Trophoblast cell (in vitro differentiated cells and primary cell): Measurements from ENCODE around the gene ANKRD28. TPM values are rescaled to one million over a fixed set of nuclear protein-coding genes. Genes with fewer than 3 reads are reported as not detected.
A peak's percentile ranks its signal among the peaks of the same experiment; 100 is the strongest.

ENCODE experiments used
- DNase-seq, 2 donors: peaks; one replicate each; pipeline ENCODE4 v3.0.0-alpha.2; 2016
- H2AFZ ChIP-seq: 2 replicates; pipeline ENCODE4 v1.6.1; 2013; ENCODE audit warnings: low read length, moderate library complexity, mild to moderate bottlenecking; ENCODE audit not compliant: insufficient read depth, poor library complexity
- H2AK5ac ChIP-seq: 2 replicates; pipeline ENCODE4 v1.6.1; 2013; ENCODE audit warnings: mild to moderate bottlenecking, low read length
- H2BK120ac ChIP-seq: 2 replicates; pipeline ENCODE4 v1.6.1; 2013; ENCODE audit warnings: low read length, mild to moderate bottlenecking, moderate library complexity; ENCODE audit not compliant: insufficient read depth, poor library complexity
- H2BK12ac ChIP-seq: 2 replicates; pipeline ENCODE4 v1.6.1; 2013; ENCODE audit warnings: mild to moderate bottlenecking, low read length, moderate library complexity
- H2BK5ac ChIP-seq: 2 replicates; pipeline ENCODE4 v1.6.1; 2013; ENCODE audit warnings: low read length, low read depth, moderate library complexity, mild to moderate bottlenecking; ENCODE audit not compliant: poor library complexity
- H3K14ac ChIP-seq: 2 replicates; pipeline ENCODE4 v1.6.1; 2013; ENCODE audit warnings: mild to moderate bottlenecking, low read length
- H3K18ac ChIP-seq: 2 replicates; pipeline ENCODE4 v1.6.1; 2013; ENCODE audit warnings: mild to moderate bottlenecking, low read length
- H3K23ac ChIP-seq: 2 replicates; pipeline ENCODE4 v1.6.1; 2013; ENCODE audit warnings: low read length
- H3K27ac ChIP-seq: 2 replicates; pipeline ENCODE4 v1.5.1; 2013; ENCODE audit warnings: low read depth, mild to moderate bottlenecking, inconsistent platforms, low read length, moderate library complexity
- H3K27me3 ChIP-seq: 2 replicates; pipeline ENCODE4 v1.6.1; 2013; ENCODE audit warnings: inconsistent platforms, mild to moderate bottlenecking, low read length, moderate library complexity; ENCODE audit not compliant: insufficient read depth
- H3K36me3 ChIP-seq, 2 experiments: 1 replicate in 1 of 2; 2 replicates in 1 of 2; pipeline ENCODE4 v1.6.1; 2013; ENCODE audit warnings: low read length in 2 of 2, mild to moderate bottlenecking in 2 of 2, moderate library complexity in 1 of 2; ENCODE audit not compliant: insufficient read depth in 2 of 2, control insufficient read depth in 1 of 2
- H3K4ac ChIP-seq: 2 replicates; pipeline ENCODE4 v1.6.1; 2013; ENCODE audit warnings: low read depth, mild to moderate bottlenecking, low read length, moderate library complexity
- H3K4me1 ChIP-seq, 2 experiments: 1 replicate in 1 of 2; 2 replicates in 1 of 2; pipeline ENCODE4 v1.6.1; 2013; ENCODE audit warnings: low read length in 2 of 2, mild to moderate bottlenecking in 2 of 2, moderate library complexity in 1 of 2; ENCODE audit not compliant: insufficient read depth in 2 of 2, control insufficient read depth in 1 of 2
- H3K4me2 ChIP-seq: 2 replicates; pipeline ENCODE4 v1.6.1; 2013; ENCODE audit warnings: inconsistent platforms, mild to moderate bottlenecking, low read length, moderate library complexity
- H3K4me3 ChIP-seq: 2 replicates; pipeline ENCODE4 v1.5.1; 2013; ENCODE audit warnings: mild to moderate bottlenecking, low read depth, low read length, inconsistent platforms
- H3K79me1 ChIP-seq: one replicate; pipeline ENCODE4 v1.6.1; 2013; ENCODE audit warnings: low read length
- H3K79me2 ChIP-seq: 2 replicates; pipeline ENCODE4 v1.6.1; 2013; ENCODE audit warnings: low read length, mild to moderate bottlenecking; ENCODE audit not compliant: control insufficient read depth, insufficient read depth, poor library complexity
- H3K9ac ChIP-seq: 2 replicates; pipeline ENCODE4 v1.6.1; 2013; ENCODE audit warnings: mild to moderate bottlenecking, low read length
- H3K9me3 ChIP-seq: 2 replicates; pipeline ENCODE4 v1.6.1; 2013; ENCODE audit warnings: low read depth, mild to moderate bottlenecking, control low read depth, inconsistent platforms, low read length; ENCODE audit not compliant: insufficient read depth
- H4K12ac ChIP-seq: 2 replicates; pipeline ENCODE4 v1.6.1; 2013; ENCODE audit warnings: low read depth, mild to moderate bottlenecking, low read length, moderate library complexity
- H4K8ac ChIP-seq: 2 replicates; pipeline ENCODE4 v1.6.1; 2013; ENCODE audit warnings: low read depth, mild to moderate bottlenecking, low read length, moderate library complexity
- H4K91ac ChIP-seq: one replicate; pipeline ENCODE4 v1.6.1; 2013; ENCODE audit warnings: low read depth, mild to moderate bottlenecking, low read length, moderate library complexity
- WGBS: extraction: QIAGEN DNeasy Blood & Tissue Kit; methylation state at CpG from one replicate; pipeline ENCODE4 v1.1.7; 2013; ENCODE audit warnings: missing lambda C conversion rate; ENCODE audit not compliant: insufficient read length, insufficient coverage; ENCODE audit errors: extremely low coverage; 5-methylcytosine and 5-hydroxymethylcytosine counted together
- polyA plus RNA-seq: library from polyadenylated mRNA; stranded (reverse); fragments of 200-250 nt; gene quantifications from 2 replicates; pipeline ENCODE4 v1.2.3, GENCODE V29; 2013

The ANKRD28 gene
- 9.4 and 9.7 TPM in 2 replicates for polyA plus RNA-seq

DNA sequence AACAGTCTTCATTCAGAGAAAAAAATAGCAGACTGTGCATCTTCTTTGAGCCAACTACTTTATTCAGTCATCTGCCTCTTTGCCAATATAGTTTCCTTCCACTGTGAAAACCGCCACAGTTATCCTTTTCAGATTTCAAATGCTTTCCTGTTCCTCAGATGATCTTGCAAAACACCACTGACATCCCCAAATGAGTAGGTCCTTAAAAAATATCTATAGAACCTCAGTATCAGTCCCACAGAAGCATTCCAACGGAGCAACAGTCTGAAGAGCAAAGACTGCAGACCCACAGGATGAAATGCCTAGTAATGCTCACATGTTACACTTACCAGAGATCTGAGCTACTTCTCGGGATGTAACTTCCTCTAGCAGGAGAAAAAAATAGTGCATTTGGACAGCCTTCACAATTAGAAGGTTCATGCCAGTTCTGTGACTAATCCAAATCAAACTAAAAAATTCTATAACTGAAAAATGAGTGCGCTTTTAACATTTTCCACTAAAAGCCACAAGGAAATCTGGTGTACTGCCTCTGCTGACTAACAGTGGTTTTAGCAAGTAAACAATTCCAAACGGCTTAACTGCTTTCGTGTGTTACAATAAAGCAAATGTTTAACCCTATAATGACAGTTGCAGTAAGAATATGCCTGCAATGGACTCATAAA, at the start of gene ANKRD28:
ANKRD28 (minus strand) TSS at position 338 of the 662 bp plus-strand sequence. CDS start 1,458 bp downstream, outside the sequence.
- H3K4me1 ChIP-seq, result no peaks in the 10 kb centered on the region
- H3K18ac ChIP-seq, result no peak within 1 kb of the TSS
- no peak within 1 kb of the TSS for H3K4me3 ChIP-seq
- H3K36me3 ChIP-seq, result no peaks in the 10 kb centered on the region
- no peak within 1 kb of the TSS for H3K14ac ChIP-seq
- H2AK5ac ChIP-seq, result no peak within 1 kb of the TSS
- H3K27ac ChIP-seq, result peak within 1 kb of the TSS; percentile 63
- no peak within 1 kb of the TSS for H4K12ac ChIP-seq
- no peaks in the 10 kb centered on the region for H3K79me2 ChIP-seq
- H3K9me3 ChIP-seq, result no peaks in the 10 kb centered on the region
- DNase-seq, result peak; percentile 20 to 49
- H2BK120ac ChIP-seq, result no peak within 1 kb of the TSS
- no peak within 1 kb of the TSS for H2AFZ ChIP-seq
- H4K8ac ChIP-seq, result no peak within 1 kb of the TSS
- peak within 1 kb of the TSS; percentile 57 for H3K4me2 ChIP-seq
- WGBS, result no CpG with 5 or more reads among the region's 6 CpGs
- H3K9ac ChIP-seq, result no peak within 1 kb of the TSS
- H2BK12ac ChIP-seq, result no peak within 1 kb of the TSS
- no peak within 1 kb of the TSS for H4K91ac ChIP-seq
- H2BK5ac ChIP-seq, result no peak within 1 kb of the TSS
- H3K23ac ChIP-seq, result no peak within 1 kb of the TSS
- no peaks in the 10 kb centered on the region for H3K27me3 ChIP-seq
- no peaks in the 10 kb centered on the region for H3K79me1 ChIP-seq
- no peak within 1 kb of the TSS for H3K4ac ChIP-seq

DNA sequence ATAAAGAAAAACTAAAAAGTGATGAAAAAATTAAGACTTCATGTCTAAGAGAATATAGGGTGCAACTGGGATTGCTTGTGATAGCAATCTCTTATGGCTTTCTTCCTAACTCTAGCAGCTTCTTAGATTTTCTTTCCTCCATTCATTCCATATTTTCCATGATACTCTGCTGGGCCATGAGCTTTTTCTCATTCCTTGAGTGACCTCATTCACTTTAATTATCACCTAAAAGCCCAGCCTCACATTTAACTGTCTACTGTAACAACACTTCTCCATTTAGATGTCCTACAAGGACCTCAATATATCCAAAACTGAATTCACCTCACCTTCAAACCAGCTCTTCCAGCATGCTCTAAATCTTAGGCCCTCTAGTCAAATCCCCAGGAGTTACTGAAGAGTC, 49.5 kb upstream of the ANKRD28 start:
- H3K4ac ChIP-seq, result no peak overlapping the region
- H3K4me1 ChIP-seq, result no peaks in the 10 kb centered on the region
- H4K12ac ChIP-seq, result no peak overlapping the region
- no peak overlapping the region for H3K4me2 ChIP-seq
- H3K27ac ChIP-seq, result no peak overlapping the region
- H3K79me1 ChIP-seq, result no peaks in the 10 kb centered on the region
- no peak overlapping the region for H4K8ac ChIP-seq
- no peaks in the 10 kb centered on the region for H3K79me2 ChIP-seq
- H3K9me3 ChIP-seq, result no peaks in the 10 kb centered on the region
- H3K36me3 ChIP-seq, result no peaks in the 10 kb centered on the region
- peak in 1 of 2 donors; percentile 46 for DNase-seq
- H2BK12ac ChIP-seq, result no peak overlapping the region
- H3K27me3 ChIP-seq, result no peaks in the 10 kb centered on the region
- H2BK120ac ChIP-seq, result no peak overlapping the region
- H3K23ac ChIP-seq, result no peak overlapping the region
- no peak overlapping the region for H4K91ac ChIP-seq
- no peak overlapping the region for H3K14ac ChIP-seq
- H2AFZ ChIP-seq, result no peak overlapping the region
- H2AK5ac ChIP-seq, result no peak overlapping the region
- H3K9ac ChIP-seq, result no peak overlapping the region
- no peak overlapping the region for H3K4me3 ChIP-seq
- H3K18ac ChIP-seq, result no peak overlapping the region
- H2BK5ac ChIP-seq, result no peak overlapping the region

DNA sequence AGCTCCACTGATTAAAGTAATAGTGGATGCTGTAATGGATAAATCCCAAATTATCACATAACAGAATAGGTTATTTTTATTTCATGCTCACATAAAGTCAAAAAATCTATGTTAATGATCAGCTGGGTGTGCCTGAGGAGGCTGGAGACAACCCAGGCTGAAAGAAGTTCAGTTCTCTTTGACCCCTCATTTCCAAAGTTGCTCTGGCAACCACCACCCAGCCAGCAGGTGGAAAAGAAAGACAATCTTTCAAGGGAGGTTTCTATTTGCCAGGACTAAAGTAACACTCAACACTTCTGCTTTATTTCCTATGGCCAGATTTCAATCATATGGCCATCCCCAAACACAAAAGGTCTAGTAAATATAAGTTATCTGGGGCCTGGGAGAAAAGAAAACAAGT, 48.8 kb upstream of the ANKRD28 start:
- Histone ChIP-seq H3K27me3 (no peaks in the 10 kb centered on the region), H4K8ac (no peak overlapping the region), H2BK120ac (no peak overlapping the region), H3K4ac (no peak overlapping the region), H3K36me3 (no peaks in the 10 kb centered on the region), H3K79me1 (no peaks in the 10 kb centered on the region), H3K79me2 (no peaks in the 10 kb centered on the region), H3K9me3 (no peaks in the 10 kb centered on the region), H3K18ac (no peak overlapping the region), H4K12ac (no peak overlapping the region), H3K4me3 (no peak overlapping the region), H2BK12ac (no peak overlapping the region), H2BK5ac (no peak overlapping the region), H3K27ac (no peak overlapping the region), H3K14ac (no peak overlapping the region), H2AK5ac (no peak overlapping the region), H2AFZ (no peak overlapping the region), H3K23ac (no peak overlapping the region), H3K4me2 (no peak overlapping the region), H3K4me1 (no peaks in the 10 kb centered on the region), H4K91ac (no peak overlapping the region), H3K9ac (no peak overlapping the region)
- DNase-seq, result no peak

DNA sequence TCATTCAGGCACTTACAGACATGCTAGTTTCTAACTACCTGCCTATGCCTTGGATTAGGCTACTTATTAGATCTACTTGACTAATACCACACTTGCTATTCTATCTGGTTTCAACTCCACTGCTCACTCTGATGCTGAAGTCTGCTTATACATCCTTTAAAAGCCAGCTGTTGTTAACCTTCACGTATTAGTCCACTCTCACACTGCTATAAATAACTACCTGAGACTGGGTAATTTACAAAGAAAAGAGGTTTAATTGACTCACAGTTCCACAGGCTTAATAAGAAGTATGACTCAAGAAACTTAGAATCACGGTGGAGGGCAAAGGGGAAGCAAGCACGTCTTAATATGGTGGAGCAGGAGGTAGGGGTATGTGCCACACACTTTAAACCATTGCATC, 47.7 kb upstream of the ANKRD28 start:
- H3K36me3 ChIP-seq, result no peaks in the 10 kb centered on the region
- H4K12ac ChIP-seq, result no peak overlapping the region
- H3K4ac ChIP-seq, result no peak overlapping the region
- no peak overlapping the region for H3K9ac ChIP-seq
- H2AFZ ChIP-seq, result no peak overlapping the region
- H3K9me3 ChIP-seq, result no peaks in the 10 kb centered on the region
- no peak overlapping the region for H2BK120ac ChIP-seq
- no peak overlapping the region for H2BK12ac ChIP-seq
- no peaks in the 10 kb centered on the region for H3K79me1 ChIP-seq
- no peak overlapping the region for H3K4me2 ChIP-seq
- H3K18ac ChIP-seq, result no peak overlapping the region
- H2BK5ac ChIP-seq, result no peak overlapping the region
- H3K14ac ChIP-seq, result no peak overlapping the region
- WGBS, result no CpG with 5 or more reads among the region's 3 CpGs
- no peak for DNase-seq
- no peak overlapping the region for H4K8ac ChIP-seq
- H3K27ac ChIP-seq, result no peak overlapping the region
- H3K4me1 ChIP-seq, result no peaks in the 10 kb centered on the region
- no peak overlapping the region for H3K4me3 ChIP-seq
- no peak overlapping the region for H4K91ac ChIP-seq
- no peak overlapping the region for H3K23ac ChIP-seq
- no peak overlapping the region for H2AK5ac ChIP-seq
- no peaks in the 10 kb centered on the region for H3K79me2 ChIP-seq
- H3K27me3 ChIP-seq, result no peaks in the 10 kb centered on the region
